Measurements from ENCODE around the gene SYT12. TPM values are rescaled to one million over a fixed set of nuclear protein-coding genes. Genes with fewer than 3 reads are reported as not detected.

Gene SYT12
- total RNA-seq, 1 donor from 2014 or later = 0.34 TPM

DNA sequence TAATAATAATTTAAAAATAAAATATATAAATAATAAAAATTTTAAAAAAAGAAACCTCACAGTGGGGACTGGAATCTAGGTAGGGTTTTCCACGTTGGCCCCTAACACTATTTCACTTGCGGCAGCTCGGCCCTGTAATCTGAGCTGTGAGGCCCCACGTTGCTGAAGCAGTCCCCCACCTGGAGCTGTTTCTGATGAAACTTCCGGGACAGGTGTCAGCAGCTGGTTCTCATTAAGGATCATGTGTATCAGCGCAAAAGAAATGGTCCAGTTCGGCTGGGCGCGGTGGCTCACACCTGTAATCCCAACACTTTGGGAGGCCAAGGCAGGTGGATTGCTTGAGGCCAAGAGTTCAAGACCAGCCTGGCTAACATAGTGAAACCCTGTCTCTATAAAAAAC is 51.0 kb downstream of the SYT12 start:
- Histone ChIP-seq H4K20me1 (ENCODE audit: insufficient read depth, low read length) (no peaks in the 10 kb centered on the region), H3K27ac (ENCODE audit: low read depth, low read length) (no peak overlapping the region), H3K4me3 (ENCODE audit: insufficient read depth, low read depth, low read length) (no peak overlapping the region), H3K4me1 (ENCODE audit: insufficient read depth, low read length) (peaks cover 8% of the 10 kb centered on the region), H2AFZ (ENCODE audit: low read depth, low read length) (no peak overlapping the region), H3K4me2 (ENCODE audit: low read length) (no peak overlapping the region), H3K27me3 (ENCODE audit: insufficient read depth, low read length) (no peaks in the 10 kb centered on the region), H3K9me3 (ENCODE audit: insufficient read depth, low read depth, low read length) (no peaks in the 10 kb centered on the region), H3K9ac (ENCODE audit: low read length) (no peak overlapping the region), H3K36me3 (ENCODE audit: insufficient read depth, low read length) (no peaks in the 10 kb centered on the region), H3K79me2 (ENCODE audit: insufficient read depth, low read length) (no peaks in the 10 kb centered on the region)
- H3K4me3 Mint-ChIP-seq (ENCODE audit: unreplicated experiment) = no peak overlapping the region
- H3K4me1 Mint-ChIP-seq (ENCODE audit: low read depth, unreplicated experiment) = no peaks in the 10 kb centered on the region
- peaks cover 4% of the 10 kb centered on the region for H3K27me3 Mint-ChIP-seq (ENCODE audit: low read depth, unreplicated experiment)
- TF ChIP-seq, protein P1, sequence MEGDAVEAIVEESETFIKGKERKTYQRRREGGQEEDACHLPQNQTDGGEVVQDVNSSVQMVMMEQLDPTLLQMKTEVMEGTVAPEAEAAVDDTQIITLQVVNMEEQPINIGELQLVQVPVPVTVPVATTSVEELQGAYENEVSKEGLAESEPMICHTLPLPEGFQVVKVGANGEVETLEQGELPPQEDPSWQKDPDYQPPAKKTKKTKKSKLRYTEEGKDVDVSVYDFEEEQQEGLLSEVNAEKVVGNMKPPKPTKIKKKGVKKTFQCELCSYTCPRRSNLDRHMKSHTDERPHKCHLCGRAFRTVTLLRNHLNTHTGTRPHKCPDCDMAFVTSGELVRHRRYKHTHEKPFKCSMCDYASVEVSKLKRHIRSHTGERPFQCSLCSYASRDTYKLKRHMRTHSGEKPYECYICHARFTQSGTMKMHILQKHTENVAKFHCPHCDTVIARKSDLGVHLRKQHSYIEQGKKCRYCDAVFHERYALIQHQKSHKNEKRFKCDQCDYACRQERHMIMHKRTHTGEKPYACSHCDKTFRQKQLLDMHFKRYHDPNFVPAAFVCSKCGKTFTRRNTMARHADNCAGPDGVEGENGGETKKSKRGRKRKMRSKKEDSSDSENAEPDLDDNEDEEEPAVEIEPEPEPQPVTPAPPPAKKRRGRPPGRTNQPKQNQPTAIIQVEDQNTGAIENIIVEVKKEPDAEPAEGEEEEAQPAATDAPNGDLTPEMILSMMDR (IDR thresholded peaks at IDR 0.05; ENCODE audit: insufficient read depth, low read depth, low read length) = no peak
- TF ChIP-seq EZH2 (IDR thresholded peaks at IDR 0.05; ENCODE audit: insufficient read depth, low read length) = no peak
- H3K27ac Mint-ChIP-seq (ENCODE audit: unreplicated experiment) = no peak overlapping the region
- no peaks in the 10 kb centered on the region for H3K9me3 Mint-ChIP-seq (ENCODE audit: unreplicated experiment)
- FAIRE-seq (no peak), DNase-seq (ENCODE audit: low read depth) (no peak)
- H3K36me3 Mint-ChIP-seq (ENCODE audit: low read depth, unreplicated experiment) = peaks cover 6% of the 10 kb centered on the region

DNA sequence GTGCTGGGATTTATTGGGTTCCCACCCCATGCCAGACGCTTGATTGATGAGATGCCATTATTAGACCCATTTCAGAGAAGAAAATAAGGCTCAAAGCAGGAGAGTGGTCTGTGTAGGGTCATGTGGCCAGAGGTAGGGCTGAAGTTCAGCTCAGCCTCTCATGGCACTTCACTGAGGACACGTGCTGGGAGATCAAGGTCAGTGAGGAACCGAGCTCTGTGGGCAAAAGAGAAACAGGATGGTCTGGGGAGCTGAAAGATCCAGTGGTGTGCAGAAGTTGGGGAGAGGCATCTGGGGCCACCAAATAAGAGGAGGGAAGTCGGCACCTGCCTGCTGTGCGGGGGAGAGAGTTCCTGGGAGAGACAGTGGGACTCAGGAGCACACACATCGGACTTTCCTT is 53.3 kb downstream of the SYT12 start:
- Mint-ChIP-seq H3K27ac (ENCODE audit: unreplicated experiment) (no peak overlapping the region), H3K27me3 (ENCODE audit: low read depth, unreplicated experiment) (no peaks in the 10 kb centered on the region), H3K4me3 (ENCODE audit: unreplicated experiment) (no peak overlapping the region), H3K4me1 (ENCODE audit: low read depth, unreplicated experiment) (peaks cover 4% of the 10 kb centered on the region), H3K36me3 (ENCODE audit: low read depth, unreplicated experiment) (peaks cover 6% of the 10 kb centered on the region), H3K9me3 (ENCODE audit: unreplicated experiment) (no peaks in the 10 kb centered on the region)
- peaks cover 8% of the 10 kb centered on the region for H3K4me1 ChIP-seq (ENCODE audit: insufficient read depth, low read length)
- H4K20me1 ChIP-seq (ENCODE audit: insufficient read depth, low read length) = no peaks in the 10 kb centered on the region
- no peak overlapping the region for H3K4me3 ChIP-seq (ENCODE audit: insufficient read depth, low read depth, low read length)
- TF ChIP-seq, protein P1 (IDR thresholded peaks at IDR 0.05; ENCODE audit: insufficient read depth, low read depth, low read length) = no peak
- no peak for TF ChIP-seq EZH2 (IDR thresholded peaks at IDR 0.05; ENCODE audit: insufficient read depth, low read length)
- no peaks in the 10 kb centered on the region for H3K27me3 ChIP-seq (ENCODE audit: insufficient read depth, low read length)
- FAIRE-seq = no peak
- H3K79me2 ChIP-seq (ENCODE audit: insufficient read depth, low read length) = no peaks in the 10 kb centered on the region
- no peaks in the 10 kb centered on the region for H3K36me3 ChIP-seq (ENCODE audit: insufficient read depth, low read length)
- H3K4me2 ChIP-seq (ENCODE audit: low read length) = no peak overlapping the region
- H2AFZ ChIP-seq (ENCODE audit: low read depth, low read length) = no peak overlapping the region
- H3K9me3 ChIP-seq (ENCODE audit: insufficient read depth, low read depth, low read length) = no peaks in the 10 kb centered on the region
- DNase-seq (ENCODE audit: low read depth) = no peak
- no peak overlapping the region for H3K9ac ChIP-seq (ENCODE audit: low read length)
- no peak overlapping the region for H3K27ac ChIP-seq (ENCODE audit: low read depth, low read length)

DNA sequence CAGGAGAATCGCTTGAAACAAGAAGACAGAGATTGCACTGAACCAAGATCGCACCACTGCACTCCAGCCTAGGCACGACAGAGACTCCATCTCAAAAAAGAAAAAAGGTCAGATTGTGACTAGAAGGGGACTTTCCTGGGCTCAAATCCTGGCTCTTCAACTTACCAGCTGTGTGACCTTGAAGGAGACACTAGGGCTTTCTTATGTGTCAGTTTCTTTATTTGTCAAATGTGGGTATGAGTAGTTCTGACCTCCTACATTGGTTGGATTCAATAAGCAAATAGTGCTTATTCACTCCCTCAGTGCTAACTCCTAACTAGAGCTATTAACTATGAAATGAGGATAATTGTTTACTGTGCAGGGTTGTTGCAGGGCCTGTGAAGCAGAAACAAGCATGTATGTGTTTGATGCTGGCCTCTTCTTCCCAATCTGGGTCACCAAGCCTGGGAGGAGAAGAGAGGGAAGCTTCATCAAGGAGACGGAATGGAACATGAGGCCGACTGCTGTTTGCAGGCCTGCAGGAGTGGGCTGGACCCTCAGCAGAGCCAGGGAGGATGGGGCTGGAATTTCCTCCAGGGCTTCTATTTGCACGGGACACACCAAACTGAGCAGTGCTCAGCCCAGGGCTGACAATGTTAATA is 56.3 kb downstream of the SYT12 start:
- no peak for FAIRE-seq

More for the DNA sequence above, 56.3 kb downstream of the SYT12 start:
- H3K9ac ChIP-seq (ENCODE audit: low read length) = no peak overlapping the region
- H4K20me1 ChIP-seq (ENCODE audit: insufficient read depth, low read length) = no peaks in the 10 kb centered on the region
- Mint-ChIP-seq H3K4me1 (ENCODE audit: low read depth, unreplicated experiment) (peaks cover 5% of the 10 kb centered on the region), H3K36me3 (ENCODE audit: low read depth, unreplicated experiment) (peaks cover 2% of the 10 kb centered on the region), H3K27ac (ENCODE audit: unreplicated experiment) (peak overlapping the region; percentile 47), H3K4me3 (ENCODE audit: unreplicated experiment) (no peak overlapping the region), H3K9me3 (ENCODE audit: unreplicated experiment) (no peaks in the 10 kb centered on the region), H3K27me3 (ENCODE audit: low read depth, unreplicated experiment) (peaks cover 2% of the 10 kb centered on the region)
- H2AFZ ChIP-seq (ENCODE audit: low read depth, low read length) = no peak overlapping the region
- no peaks in the 10 kb centered on the region for H3K27me3 ChIP-seq (ENCODE audit: insufficient read depth, low read length)
- no peaks in the 10 kb centered on the region for H3K79me2 ChIP-seq (ENCODE audit: insufficient read depth, low read length)
- H3K9me3 ChIP-seq (ENCODE audit: insufficient read depth, low read depth, low read length) = no peaks in the 10 kb centered on the region
- TF ChIP-seq EZH2 (IDR thresholded peaks at IDR 0.05; ENCODE audit: insufficient read depth, low read length) = no peak
- TF ChIP-seq, protein P1 (IDR thresholded peaks at IDR 0.05; ENCODE audit: insufficient read depth, low read depth, low read length) = no peak
- no peak for DNase-seq (ENCODE audit: low read depth)
- H3K4me1 ChIP-seq (ENCODE audit: insufficient read depth, low read length) = peaks cover 4% of the 10 kb centered on the region
- no peaks in the 10 kb centered on the region for H3K36me3 ChIP-seq (ENCODE audit: insufficient read depth, low read length)
- H3K27ac ChIP-seq (ENCODE audit: low read depth, low read length) = no peak overlapping the region
- no peak overlapping the region for H3K4me2 ChIP-seq (ENCODE audit: low read length)
- no peak overlapping the region for H3K4me3 ChIP-seq (ENCODE audit: insufficient read depth, low read depth, low read length)

Measured in astrocyte (in vitro differentiated cells and primary cell).